ENCODE data around the gene PODXL2.

The PODXL2 gene

DNA sequence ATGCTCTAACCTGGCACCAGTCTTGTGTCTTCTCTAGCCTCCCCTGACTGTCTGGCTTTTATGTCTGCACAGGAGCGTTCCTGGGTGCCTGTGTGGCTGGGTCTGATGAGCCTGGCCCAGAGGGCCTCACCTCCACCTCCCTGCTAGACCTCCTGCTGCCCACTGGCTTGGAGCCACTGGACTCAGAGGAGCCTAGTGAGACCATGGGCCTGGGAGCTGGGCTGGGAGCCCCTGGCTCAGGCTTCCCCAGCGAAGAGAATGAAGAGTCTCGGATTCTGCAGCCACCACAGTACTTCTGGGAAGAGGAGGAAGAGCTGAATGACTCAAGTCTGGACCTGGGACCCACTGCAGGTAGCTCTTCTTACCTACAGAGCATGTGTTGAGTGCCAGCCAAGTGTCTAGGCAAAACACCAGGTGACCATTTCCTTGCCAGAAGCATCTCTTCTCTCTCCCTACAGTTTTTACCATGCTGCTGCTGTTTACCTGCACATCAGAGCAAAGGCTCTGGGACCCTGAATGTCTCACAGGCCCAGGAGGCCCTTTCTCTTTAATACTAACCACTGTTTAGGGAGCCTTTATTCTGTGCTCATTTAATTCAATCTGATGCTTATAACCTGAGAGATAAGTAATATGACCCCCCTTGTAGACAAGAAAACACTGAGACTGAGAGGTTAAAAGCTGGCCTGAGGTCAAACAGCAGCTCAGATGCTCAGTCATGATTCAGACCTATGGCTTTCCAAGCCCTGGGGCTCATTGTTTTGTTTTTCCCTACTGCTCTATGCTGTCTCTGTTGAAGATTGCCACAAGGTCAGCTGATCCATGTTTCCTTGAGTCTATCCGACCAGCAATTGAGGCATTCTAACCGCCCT is 10.4 kb downstream of the PODXL2 start:
- Histone ChIP-seq H3K9me3 (ENCODE audit: control insufficient read depth, low read length) (no peaks in the 10 kb centered on the region), H3K27me3 (ENCODE audit: control insufficient read depth, insufficient read depth, low read length) (no peaks in the 10 kb centered on the region), H3K4me3 (ENCODE audit: low read length) (no peak overlapping the region), H3K36me3 (ENCODE audit: control insufficient read depth, insufficient read depth, low read length) (no peaks in the 10 kb centered on the region), H3K9ac (ENCODE audit: low read length) (no peak overlapping the region), H3K4me1 (ENCODE audit: control insufficient read depth, insufficient read depth, low read length) (no peaks in the 10 kb centered on the region)

DNA sequence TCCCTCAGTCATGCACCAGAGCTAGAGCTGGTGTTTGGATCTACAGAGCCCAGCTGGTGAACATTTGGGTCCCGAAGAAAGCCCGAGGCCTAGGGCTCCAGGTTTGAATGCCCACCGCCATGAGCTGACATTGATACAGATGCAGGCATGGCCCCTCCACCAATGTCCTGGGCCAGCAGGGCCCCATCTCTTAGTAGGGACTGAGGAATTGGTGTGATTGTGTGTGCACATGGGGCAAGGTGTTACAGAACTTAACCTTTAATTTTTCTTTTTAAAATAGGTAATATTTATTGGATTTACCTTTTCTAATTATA is 11.0 kb downstream of the PODXL2 start:
- Histone ChIP-seq H3K27me3 (ENCODE audit: control insufficient read depth, insufficient read depth, low read length) (no peaks in the 10 kb centered on the region), H3K9ac (ENCODE audit: low read length) (no peak overlapping the region), H3K9me3 (ENCODE audit: control insufficient read depth, low read length) (no peaks in the 10 kb centered on the region), H3K4me1 (ENCODE audit: control insufficient read depth, insufficient read depth, low read length) (no peaks in the 10 kb centered on the region), H3K36me3 (ENCODE audit: control insufficient read depth, insufficient read depth, low read length) (no peaks in the 10 kb centered on the region), H3K4me3 (ENCODE audit: low read length) (no peak overlapping the region)

DNA sequence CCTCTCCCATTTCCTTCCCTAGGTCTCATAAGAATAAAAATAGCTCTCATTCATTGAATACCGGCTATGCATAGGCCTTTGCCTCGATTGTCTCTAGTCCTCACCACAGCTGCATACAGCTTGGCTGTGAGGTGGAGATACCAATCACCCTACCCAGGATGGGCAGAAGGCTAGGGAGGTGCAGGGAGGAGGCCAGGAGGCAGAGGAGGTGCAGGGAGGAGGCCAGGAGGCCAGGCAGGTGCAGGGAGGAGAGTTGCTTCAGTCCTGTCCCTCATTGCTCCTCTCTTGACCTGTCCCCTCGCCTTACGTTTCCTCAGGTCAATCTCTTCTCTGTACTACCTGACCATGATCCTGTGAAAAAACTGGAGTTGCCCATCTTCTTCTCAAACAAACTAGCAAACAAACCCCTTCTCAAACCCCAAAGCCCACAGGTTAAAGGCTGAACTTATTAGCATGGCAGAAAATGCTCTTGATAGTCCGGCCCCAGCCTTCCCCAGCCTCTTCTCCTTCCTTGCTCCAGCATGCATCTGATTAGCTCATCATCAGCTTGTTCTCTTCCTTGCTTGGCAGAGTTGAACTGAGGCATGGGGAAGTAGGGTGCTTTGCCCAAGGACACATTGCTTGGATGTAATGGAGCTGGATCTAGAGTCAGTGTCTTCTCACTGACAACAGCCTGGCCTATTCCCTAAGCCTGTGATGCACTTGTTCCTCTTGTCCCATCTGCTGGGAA is 15.8 kb downstream of the PODXL2 start:
- H3K4me1 ChIP-seq (ENCODE audit: control insufficient read depth, insufficient read depth, low read length): no peaks in the 10 kb centered on the region

GRCh38 chr3:127645371-127646015 is 16.5 kb downstream of the PODXL2 start:
- Histone ChIP-seq H3K4me3 (ENCODE audit: low read length) (no peak overlapping the region), H3K4me1 (ENCODE audit: control insufficient read depth, insufficient read depth, low read length) (no peaks in the 10 kb centered on the region), H3K36me3 (ENCODE audit: control insufficient read depth, insufficient read depth, low read length) (no peaks in the 10 kb centered on the region), H3K27me3 (ENCODE audit: control insufficient read depth, insufficient read depth, low read length) (no peaks in the 10 kb centered on the region), H3K9ac (ENCODE audit: low read length) (no peak overlapping the region), H3K9me3 (ENCODE audit: control insufficient read depth, low read length) (no peaks in the 10 kb centered on the region)

More for the DNA sequence above, 15.8 kb downstream of the PODXL2 start:
- no peaks in the 10 kb centered on the region for H3K36me3 ChIP-seq (ENCODE audit: control insufficient read depth, insufficient read depth, low read length)
- no peak overlapping the region for H3K4me3 ChIP-seq (ENCODE audit: low read length)
- no peaks in the 10 kb centered on the region for H3K27me3 ChIP-seq (ENCODE audit: control insufficient read depth, insufficient read depth, low read length)
- H3K9me3 ChIP-seq (ENCODE audit: control insufficient read depth, low read length): no peaks in the 10 kb centered on the region
- H3K9ac ChIP-seq (ENCODE audit: low read length): no peak overlapping the region

- H3K4me3 ChIP-seq (ENCODE audit: low read length): no peak overlapping the region
- no peak overlapping the region for H3K9ac ChIP-seq (ENCODE audit: low read length)
- H3K9me3 ChIP-seq (ENCODE audit: control insufficient read depth, low read length): no peaks in the 10 kb centered on the region
- H3K4me1 ChIP-seq (ENCODE audit: control insufficient read depth, insufficient read depth, low read length): no peaks in the 10 kb centered on the region
- H3K36me3 ChIP-seq (ENCODE audit: control insufficient read depth, insufficient read depth, low read length): no peaks in the 10 kb centered on the region
- no peaks in the 10 kb centered on the region for H3K27me3 ChIP-seq (ENCODE audit: control insufficient read depth, insufficient read depth, low read length)
These were observed 17.6 kb downstream of the PODXL2 start for GRCh38 chr3:127646501-127647046.

DNA sequence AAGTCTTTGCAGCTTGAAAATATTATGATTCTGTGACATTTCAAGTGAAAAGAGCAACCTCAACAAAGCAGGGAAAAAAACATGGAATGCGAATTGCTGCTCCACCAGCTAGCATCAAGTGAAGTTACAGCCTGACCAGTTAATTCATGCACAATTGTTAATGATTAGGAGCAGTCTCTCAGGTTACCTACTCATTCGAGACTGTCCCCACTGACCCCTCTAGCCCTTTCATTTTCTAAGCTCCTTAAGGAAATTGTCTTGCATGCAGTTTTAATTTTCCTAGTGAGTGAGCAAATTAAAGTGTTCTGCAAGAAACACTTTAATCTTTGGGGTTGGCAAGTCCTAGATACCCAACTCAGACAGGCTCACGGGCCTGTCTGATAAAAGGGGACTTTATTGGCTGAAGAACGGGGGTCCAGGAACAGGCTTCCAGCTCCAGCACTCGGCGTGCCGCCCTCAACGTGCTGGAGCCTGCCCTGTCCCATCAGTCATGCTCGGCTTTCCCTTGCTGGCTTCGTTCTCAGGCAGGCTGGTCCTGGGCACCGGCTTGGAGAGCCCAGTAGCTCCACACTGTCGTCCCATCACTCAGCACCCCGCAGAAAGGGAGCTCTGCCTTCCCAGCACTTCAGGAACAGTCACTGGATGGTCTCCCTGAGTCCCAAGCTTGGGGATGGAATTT is 18.3 kb downstream of the PODXL2 start:
- H3K4me1 ChIP-seq (ENCODE audit: control insufficient read depth, insufficient read depth, low read length): no peaks in the 10 kb centered on the region
- H3K9ac ChIP-seq (ENCODE audit: low read length): no peak overlapping the region
- H3K36me3 ChIP-seq (ENCODE audit: control insufficient read depth, insufficient read depth, low read length): no peaks in the 10 kb centered on the region
- H3K27me3 ChIP-seq (ENCODE audit: control insufficient read depth, insufficient read depth, low read length): no peaks in the 10 kb centered on the region
- no peaks in the 10 kb centered on the region for H3K9me3 ChIP-seq (ENCODE audit: control insufficient read depth, low read length)
- H3K4me3 ChIP-seq (ENCODE audit: low read length): no peak overlapping the region

DNA sequence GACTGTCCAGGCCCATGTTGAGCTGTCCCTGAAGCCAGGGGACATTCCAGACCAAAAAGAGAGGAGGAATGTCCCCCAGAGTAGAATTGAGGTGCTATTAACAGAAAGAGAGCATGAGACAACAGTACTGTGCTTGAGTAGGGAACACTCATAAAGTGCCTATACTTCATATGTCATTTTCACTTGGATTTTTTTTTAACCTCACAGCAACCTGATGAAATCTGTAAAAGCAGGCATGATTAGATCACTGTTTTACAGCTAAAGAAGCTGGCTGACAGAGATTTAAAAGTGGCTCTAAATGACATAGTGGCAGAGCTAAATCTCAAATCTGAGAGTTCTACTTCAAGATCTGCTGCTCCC is 18.8 kb downstream of the PODXL2 start:
- H3K36me3 ChIP-seq (ENCODE audit: control insufficient read depth, insufficient read depth, low read length): no peaks in the 10 kb centered on the region
- H3K4me1 ChIP-seq (ENCODE audit: control insufficient read depth, insufficient read depth, low read length): no peaks in the 10 kb centered on the region
- no peaks in the 10 kb centered on the region for H3K9me3 ChIP-seq (ENCODE audit: control insufficient read depth, low read length)
- no peaks in the 10 kb centered on the region for H3K27me3 ChIP-seq (ENCODE audit: control insufficient read depth, insufficient read depth, low read length)
- no peak overlapping the region for H3K4me3 ChIP-seq (ENCODE audit: low read length)
- H3K9ac ChIP-seq (ENCODE audit: low read length): no peak overlapping the region

- no peaks in the 10 kb centered on the region for H3K36me3 ChIP-seq (ENCODE audit: control insufficient read depth, insufficient read depth, low read length)
- peaks cover 5% of the 10 kb centered on the region for H3K4me1 ChIP-seq (ENCODE audit: control insufficient read depth, insufficient read depth, low read length)
- no peaks in the 10 kb centered on the region for H3K9me3 ChIP-seq (ENCODE audit: control insufficient read depth, low read length)
- no peak overlapping the region for H3K4me3 ChIP-seq (ENCODE audit: low read length)
- no peaks in the 10 kb centered on the region for H3K27me3 ChIP-seq (ENCODE audit: control insufficient read depth, insufficient read depth, low read length)
- H3K9ac ChIP-seq (ENCODE audit: low read length): no peak overlapping the region
These were observed 21.3 kb downstream of the PODXL2 start for GRCh38 chr3:127650236-127650635.

DNA sequence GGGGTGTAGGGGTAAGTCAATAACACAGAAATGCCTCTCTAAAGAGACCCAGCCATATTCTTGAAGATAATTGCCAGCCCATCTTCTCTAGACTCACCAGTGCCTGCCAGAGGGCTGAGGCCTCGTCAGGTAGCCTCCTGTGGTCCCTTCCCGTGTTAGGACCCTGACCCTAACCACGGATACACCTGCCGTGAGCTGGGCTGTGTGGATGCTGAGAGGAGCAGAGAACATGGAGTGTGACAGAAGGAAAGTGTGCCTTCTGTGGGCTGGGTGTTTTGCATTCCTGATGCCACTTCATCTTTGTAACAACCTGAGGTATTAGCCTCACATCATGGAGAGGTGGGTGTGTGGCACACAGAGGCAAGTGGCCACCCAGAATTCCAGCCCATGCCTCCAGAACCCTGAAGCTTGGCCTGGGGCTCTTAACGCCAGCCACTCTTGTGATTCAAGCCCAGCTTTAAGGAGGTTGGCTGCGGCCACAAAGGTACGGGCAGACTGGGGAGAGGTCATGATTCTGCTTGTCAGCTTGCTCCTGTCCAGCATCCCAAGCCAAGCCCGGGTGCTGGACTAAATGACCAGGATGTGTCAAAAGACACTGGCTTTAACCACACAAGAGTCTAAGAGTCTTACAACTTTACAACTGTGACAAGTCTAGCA is 22.7 kb downstream of the PODXL2 start:
- Histone ChIP-seq H3K4me1 (ENCODE audit: control insufficient read depth, insufficient read depth, low read length) (peaks cover 5% of the 10 kb centered on the region), H3K4me3 (ENCODE audit: low read length) (no peak overlapping the region), H3K27me3 (ENCODE audit: control insufficient read depth, insufficient read depth, low read length) (no peaks in the 10 kb centered on the region), H3K9me3 (ENCODE audit: control insufficient read depth, low read length) (no peaks in the 10 kb centered on the region), H3K36me3 (ENCODE audit: control insufficient read depth, insufficient read depth, low read length) (no peaks in the 10 kb centered on the region), H3K9ac (ENCODE audit: low read length) (no peak overlapping the region)

DNA sequence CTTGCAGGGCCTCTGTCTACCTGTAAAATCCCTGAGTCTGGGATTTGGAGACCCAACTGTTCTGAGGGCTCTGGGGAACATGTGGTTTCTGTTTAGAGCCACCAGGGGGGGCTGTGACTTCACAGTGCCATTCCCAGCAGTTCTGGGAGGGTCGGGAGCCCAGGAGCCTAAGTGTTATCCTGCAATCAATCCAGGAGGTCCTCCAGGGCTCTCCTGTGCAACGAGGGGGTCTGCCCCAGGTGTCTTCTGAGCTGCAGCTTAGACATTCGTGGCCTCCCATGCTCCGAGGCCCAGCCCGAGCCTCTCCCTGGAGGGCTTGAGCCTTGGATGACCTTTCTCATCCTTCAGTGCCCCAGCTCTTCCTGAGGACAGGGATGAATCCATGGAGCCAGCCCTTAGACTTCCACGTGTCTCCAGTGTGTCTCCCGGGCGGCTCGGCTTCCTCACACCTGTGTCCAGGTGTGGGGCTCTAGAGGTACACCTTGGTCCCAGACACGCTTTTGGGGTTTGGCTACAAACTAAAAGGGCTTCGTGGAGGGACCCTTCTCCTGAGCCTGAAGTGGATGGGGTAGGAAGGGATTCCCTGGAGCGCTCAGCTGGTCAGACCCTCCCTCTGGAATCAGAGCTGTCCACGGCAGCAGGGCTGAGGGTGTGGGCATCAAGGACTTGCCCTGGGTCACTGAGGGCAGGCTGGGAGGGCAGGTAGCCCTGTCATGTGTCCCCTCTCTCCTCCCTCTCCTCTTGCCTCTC is 23.4 kb downstream of the PODXL2 start:
- Histone ChIP-seq H3K27me3 (ENCODE audit: control insufficient read depth, insufficient read depth, low read length) (no peaks in the 10 kb centered on the region), H3K4me1 (ENCODE audit: control insufficient read depth, insufficient read depth, low read length) (peaks cover 5% of the 10 kb centered on the region), H3K36me3 (ENCODE audit: control insufficient read depth, insufficient read depth, low read length) (no peaks in the 10 kb centered on the region), H3K9me3 (ENCODE audit: control insufficient read depth, low read length) (no peaks in the 10 kb centered on the region), H3K4me3 (ENCODE audit: low read length) (no peak overlapping the region), H3K9ac (ENCODE audit: low read length) (no peak overlapping the region)

GRCh38 chr3:127654374-127654773 is 25.4 kb downstream of the PODXL2 start:
- H3K27me3 ChIP-seq (ENCODE audit: control insufficient read depth, insufficient read depth, low read length): no peaks in the 10 kb centered on the region
- H3K9ac ChIP-seq (ENCODE audit: low read length): no peak overlapping the region
- no peak overlapping the region for H3K4me3 ChIP-seq (ENCODE audit: low read length)
- peaks cover 5% of the 10 kb centered on the region for H3K4me1 ChIP-seq (ENCODE audit: control insufficient read depth, insufficient read depth, low read length)
- no peaks in the 10 kb centered on the region for H3K9me3 ChIP-seq (ENCODE audit: control insufficient read depth, low read length)
- H3K36me3 ChIP-seq (ENCODE audit: control insufficient read depth, insufficient read depth, low read length): no peaks in the 10 kb centered on the region

Measured in mucosa of stomach (tissue), 1 donor.